NCI-H1105 (cell line): ENCODE results near the gene MANF.

Experiments
- DNase-seq: peaks from one replicate; lab custom pipeline; 2025; lab: John Stamatoyannopoulos, UW

The MANF gene

GRCh38 chr3:51436998-51437639 is 52.0 kb downstream of the MANF start:
- no peak for DNase-seq
